ENCODE measurements around the gene CES2.
"Not testable (repeated sequence)": the region's sequence is repeated elsewhere in the genome, so short reads cannot be mapped to it uniquely, and the experiment has no call there.

CES2 gene

GRCh38 chr16:66943426-66944053 lies 8.2 kb downstream of the CES2 start:
- Histone ChIP-seq H3K36me3 (ENCODE audit: insufficient read depth, low read length) (peaks cover 54% of the 10 kb centered on the region), H3K4me1 (ENCODE audit: insufficient read depth, low read length) (peaks cover 12% of the 10 kb centered on the region), H3K4me2 (ENCODE audit: insufficient read depth, low read length) (no peak overlapping the region), H3K9me3 (ENCODE audit: insufficient read depth, low read length, severe bottlenecking) (no peaks in the 10 kb centered on the region), H2AFZ (ENCODE audit: low read depth, low read length) (no peak overlapping the region), H3K4me3 (ENCODE audit: low read depth in 1 of 2, low read length in 2 of 2) (no peak overlapping the region), H3K27me3 (ENCODE audit: insufficient read depth, low read length, poor library complexity) (peaks cover 7% of the 10 kb centered on the region), H3K27ac (ENCODE audit: low read length) (no peak overlapping the region), H4K20me1 (ENCODE audit: insufficient read depth, low read length) (peaks cover 8% of the 10 kb centered on the region), H3K79me2 (ENCODE audit: insufficient read depth, low read length) (no peaks in the 10 kb centered on the region), H3K9ac (ENCODE audit: low read depth, low read length) (no peak overlapping the region)
- DNase-seq (no peak), ATAC-seq (ENCODE audit: insufficient read depth, low read depth) (no peak)
- TF ChIP-seq EZH2 (IDR thresholded peaks at IDR 0.05; ENCODE audit: borderline replicate concordance, low read depth, low read length, severe bottlenecking), result no peak
- TF ChIP-seq, protein P1, sequence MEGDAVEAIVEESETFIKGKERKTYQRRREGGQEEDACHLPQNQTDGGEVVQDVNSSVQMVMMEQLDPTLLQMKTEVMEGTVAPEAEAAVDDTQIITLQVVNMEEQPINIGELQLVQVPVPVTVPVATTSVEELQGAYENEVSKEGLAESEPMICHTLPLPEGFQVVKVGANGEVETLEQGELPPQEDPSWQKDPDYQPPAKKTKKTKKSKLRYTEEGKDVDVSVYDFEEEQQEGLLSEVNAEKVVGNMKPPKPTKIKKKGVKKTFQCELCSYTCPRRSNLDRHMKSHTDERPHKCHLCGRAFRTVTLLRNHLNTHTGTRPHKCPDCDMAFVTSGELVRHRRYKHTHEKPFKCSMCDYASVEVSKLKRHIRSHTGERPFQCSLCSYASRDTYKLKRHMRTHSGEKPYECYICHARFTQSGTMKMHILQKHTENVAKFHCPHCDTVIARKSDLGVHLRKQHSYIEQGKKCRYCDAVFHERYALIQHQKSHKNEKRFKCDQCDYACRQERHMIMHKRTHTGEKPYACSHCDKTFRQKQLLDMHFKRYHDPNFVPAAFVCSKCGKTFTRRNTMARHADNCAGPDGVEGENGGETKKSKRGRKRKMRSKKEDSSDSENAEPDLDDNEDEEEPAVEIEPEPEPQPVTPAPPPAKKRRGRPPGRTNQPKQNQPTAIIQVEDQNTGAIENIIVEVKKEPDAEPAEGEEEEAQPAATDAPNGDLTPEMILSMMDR (IDR thresholded peaks at IDR 0.05; ENCODE audit: borderline replicate concordance, extremely low read depth, low read length, poor library complexity, severe bottlenecking), result no peak

- Histone ChIP-seq H3K79me2 (ENCODE audit: insufficient read depth, low read length) (no peaks in the 10 kb centered on the region), H3K27ac (ENCODE audit: low read length) (no peak overlapping the region), H3K9me3 (ENCODE audit: insufficient read depth, low read length, severe bottlenecking) (no peaks in the 10 kb centered on the region), H4K20me1 (ENCODE audit: insufficient read depth, low read length) (peaks cover 8% of the 10 kb centered on the region), H3K4me1 (ENCODE audit: insufficient read depth, low read length) (peaks cover 12% of the 10 kb centered on the region), H3K36me3 (ENCODE audit: insufficient read depth, low read length) (peaks cover 49% of the 10 kb centered on the region), H3K4me3 (ENCODE audit: low read depth in 1 of 2, low read length in 2 of 2) (no peak overlapping the region), H3K27me3 (ENCODE audit: insufficient read depth, low read length, poor library complexity) (peaks cover 9% of the 10 kb centered on the region), H2AFZ (ENCODE audit: low read depth, low read length) (no peak overlapping the region), H3K4me2 (ENCODE audit: insufficient read depth, low read length) (no peak overlapping the region), H3K9ac (ENCODE audit: low read depth, low read length) (no peak overlapping the region)
- TF ChIP-seq, protein P1 (IDR thresholded peaks at IDR 0.05; ENCODE audit: borderline replicate concordance, extremely low read depth, low read length, poor library complexity, severe bottlenecking), result no peak
- TF ChIP-seq EZH2 (IDR thresholded peaks at IDR 0.05; ENCODE audit: borderline replicate concordance, low read depth, low read length, severe bottlenecking), result no peak
- no peak for ATAC-seq (ENCODE audit: insufficient read depth, low read depth)
- no peak for DNase-seq
Measured at GRCh38 chr16:66944054-66944441, 8.7 kb downstream of the CES2 start.

- not testable (repeated sequence) for DNase-seq; H3K4me2 ChIP-seq (ENCODE audit: insufficient read depth, low read length); H3K9me3 ChIP-seq (ENCODE audit: insufficient read depth, low read length, severe bottlenecking); ATAC-seq (ENCODE audit: insufficient read depth, low read depth); H3K4me3 ChIP-seq (ENCODE audit: low read depth in 1 of 2, low read length in 2 of 2); H3K27ac ChIP-seq (ENCODE audit: low read length); H3K9ac ChIP-seq (ENCODE audit: low read depth, low read length); H4K20me1 ChIP-seq (ENCODE audit: insufficient read depth, low read length); H2AFZ ChIP-seq (ENCODE audit: low read depth, low read length); H3K79me2 ChIP-seq (ENCODE audit: insufficient read depth, low read length)
- Histone ChIP-seq H3K27me3 (ENCODE audit: insufficient read depth, low read length, poor library complexity) (peaks cover 13% of the 10 kb centered on the region), H3K4me1 (ENCODE audit: insufficient read depth, low read length) (peaks cover 12% of the 10 kb centered on the region), H3K36me3 (ENCODE audit: insufficient read depth, low read length) (peaks cover 41% of the 10 kb centered on the region)
Measured at GRCh38 chr16:66944971-66945370, 9.7 kb downstream of the CES2 start.

DNA sequence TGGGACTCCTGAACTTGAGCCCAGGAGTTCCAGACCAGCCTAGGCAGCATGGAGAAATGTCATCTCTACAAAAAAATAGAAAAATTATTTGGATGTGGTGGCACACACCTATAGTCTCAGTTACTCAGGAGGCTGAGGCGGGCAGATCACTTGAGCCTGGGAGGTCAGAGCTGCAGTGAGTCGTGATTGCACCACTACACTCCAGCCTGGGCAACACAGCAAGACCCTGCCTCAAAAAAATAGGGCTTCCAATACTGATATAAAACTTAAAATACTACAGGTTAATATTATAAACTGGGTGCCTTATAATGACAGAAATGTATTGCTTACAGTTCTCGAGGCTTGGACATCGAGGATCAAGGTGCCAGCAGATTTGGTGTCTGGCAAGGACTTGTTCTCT lies 10.6 kb downstream of the CES2 start:
- Histone ChIP-seq H3K36me3 (ENCODE audit: insufficient read depth, low read length) (peaks cover 31% of the 10 kb centered on the region), H3K9me3 (ENCODE audit: insufficient read depth, low read length, severe bottlenecking) (no peaks in the 10 kb centered on the region), H3K79me2 (ENCODE audit: insufficient read depth, low read length) (no peaks in the 10 kb centered on the region), H3K4me3 (ENCODE audit: low read depth in 1 of 2, low read length in 2 of 2) (no peak overlapping the region), H3K27me3 (ENCODE audit: insufficient read depth, low read length, poor library complexity) (peaks cover 13% of the 10 kb centered on the region), H4K20me1 (ENCODE audit: insufficient read depth, low read length) (peaks cover 3% of the 10 kb centered on the region; the same call in 1 of the 2 replicates), H3K9ac (ENCODE audit: low read depth, low read length) (no peak overlapping the region), H3K4me2 (ENCODE audit: insufficient read depth, low read length) (no peak overlapping the region), H2AFZ (ENCODE audit: low read depth, low read length) (no peak overlapping the region), H3K4me1 (ENCODE audit: insufficient read depth, low read length) (peaks cover 12% of the 10 kb centered on the region), H3K27ac (ENCODE audit: low read length) (no peak overlapping the region)
- ATAC-seq (ENCODE audit: insufficient read depth, low read depth), result no peak
- TF ChIP-seq EZH2 (IDR thresholded peaks at IDR 0.05; ENCODE audit: borderline replicate concordance, low read depth, low read length, severe bottlenecking), result no peak
- DNase-seq, result no peak
